Measurements from ENCODE around the gene SKOR1.

The SKOR1 gene

DNA sequence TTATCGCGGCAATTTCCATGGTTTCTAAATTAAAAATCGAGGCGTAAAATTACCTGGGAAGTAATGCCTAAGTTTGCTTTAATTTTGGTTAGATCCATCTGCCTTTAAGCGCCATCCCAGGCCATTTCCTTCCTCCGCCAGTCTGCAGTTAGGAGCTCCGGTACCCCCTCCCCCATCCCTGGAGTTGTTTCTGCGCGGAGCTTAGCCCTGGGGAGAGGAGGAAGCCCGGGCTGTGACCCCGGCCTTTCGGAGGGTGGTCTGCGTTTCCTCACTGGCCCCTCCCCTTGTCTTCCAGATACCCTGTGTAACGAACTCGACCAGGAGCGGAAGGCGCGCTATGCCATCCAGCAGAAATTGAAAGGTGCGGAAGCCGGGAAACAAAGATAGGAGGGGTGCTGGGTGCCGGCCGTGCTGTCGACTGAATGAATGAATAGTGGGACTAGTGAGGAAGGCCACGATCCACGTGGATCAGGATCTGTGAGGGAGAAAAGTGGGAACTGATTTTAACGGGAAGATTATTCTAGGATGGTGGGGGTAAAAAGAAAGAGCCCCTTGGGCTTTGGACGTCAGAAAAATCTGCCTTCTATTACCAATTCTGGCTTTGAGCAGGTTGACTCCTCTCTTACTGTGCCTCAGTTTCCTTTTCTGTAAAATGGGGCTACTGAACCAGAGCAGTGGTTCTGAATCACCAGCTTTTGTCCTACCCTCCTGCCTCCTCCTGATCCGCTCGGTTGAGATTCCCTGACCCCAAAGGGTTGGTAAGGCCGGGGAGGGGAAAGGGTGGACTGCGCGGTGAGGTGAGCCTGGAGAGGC is 7.8 kb downstream of the SKOR1 start:
- no peak for DNase-seq

DNA sequence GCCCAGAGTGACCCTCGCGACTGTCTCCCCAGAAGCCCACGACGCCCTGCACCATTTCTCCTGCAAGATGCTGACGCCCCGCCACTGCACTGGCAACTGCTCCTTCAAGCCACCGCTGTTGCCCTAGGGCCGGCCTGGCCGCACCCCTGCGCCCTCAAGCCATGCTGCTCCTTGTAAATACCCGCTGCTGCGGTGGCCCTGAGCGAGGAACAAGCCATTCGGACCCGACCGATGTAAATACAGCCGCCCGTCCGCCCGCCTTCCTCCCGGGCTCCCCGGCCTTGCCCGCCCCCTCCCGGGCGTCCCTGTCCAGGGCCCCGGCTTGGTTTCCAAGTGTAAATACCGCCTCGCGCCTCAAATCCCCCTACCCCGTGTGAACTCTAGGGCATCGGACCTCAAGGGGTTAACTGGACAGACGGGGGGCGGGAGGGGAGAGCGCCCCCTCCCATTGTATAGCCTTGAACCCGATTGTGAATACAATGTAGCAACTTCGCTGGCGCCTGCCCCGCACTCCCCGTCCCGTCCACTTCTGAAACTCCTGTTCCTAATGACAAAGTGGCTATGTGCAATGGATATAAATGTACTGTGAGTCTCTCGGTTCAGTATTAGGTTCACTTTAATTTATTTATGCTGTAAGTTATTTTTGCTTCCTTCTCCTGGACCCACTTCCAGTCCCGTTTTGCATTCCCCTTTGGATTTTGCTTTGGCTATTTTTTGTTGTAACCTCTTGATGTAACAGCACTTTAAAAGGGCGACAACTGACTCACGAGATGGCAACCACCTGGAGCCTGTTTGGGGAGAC is 8.6 kb downstream of the SKOR1 start:
- no peak for DNase-seq

DNA sequence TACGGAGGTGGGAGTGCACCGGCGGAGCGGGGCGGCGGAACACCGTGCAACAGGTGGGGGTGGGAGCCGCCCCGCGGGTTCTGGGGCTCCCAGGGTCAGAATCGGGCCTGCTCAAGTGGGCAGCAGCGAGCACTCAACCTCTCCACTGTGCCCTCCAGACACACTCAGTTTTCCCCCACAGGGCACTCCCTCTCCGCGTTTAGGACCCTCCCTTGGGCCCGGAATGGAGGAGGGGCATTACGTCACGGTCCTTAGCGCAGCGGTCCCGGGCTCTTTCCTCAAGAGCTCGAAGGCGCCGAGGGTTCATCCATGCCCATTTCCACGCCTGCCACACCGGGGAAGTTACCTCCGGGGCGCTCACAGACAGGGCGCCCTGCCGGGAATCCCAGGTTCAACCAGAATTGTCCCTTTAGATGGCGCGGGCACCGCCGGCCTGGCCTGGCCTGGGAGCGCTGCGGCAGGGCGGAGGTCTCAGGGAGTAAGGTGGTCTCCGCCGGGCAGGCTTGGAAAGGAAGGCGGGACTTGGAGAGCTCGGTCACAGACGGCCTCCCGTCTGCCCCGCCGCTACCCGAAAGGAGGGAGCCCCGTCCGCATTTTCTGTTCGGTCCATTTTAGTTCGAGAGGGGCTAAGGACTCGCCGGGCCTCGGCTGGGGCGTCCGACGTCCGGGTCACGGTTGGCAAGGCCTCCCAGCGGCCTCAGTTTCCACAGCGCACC is 9.4 kb downstream of the SKOR1 start:
- no peak for DNase-seq

DNA sequence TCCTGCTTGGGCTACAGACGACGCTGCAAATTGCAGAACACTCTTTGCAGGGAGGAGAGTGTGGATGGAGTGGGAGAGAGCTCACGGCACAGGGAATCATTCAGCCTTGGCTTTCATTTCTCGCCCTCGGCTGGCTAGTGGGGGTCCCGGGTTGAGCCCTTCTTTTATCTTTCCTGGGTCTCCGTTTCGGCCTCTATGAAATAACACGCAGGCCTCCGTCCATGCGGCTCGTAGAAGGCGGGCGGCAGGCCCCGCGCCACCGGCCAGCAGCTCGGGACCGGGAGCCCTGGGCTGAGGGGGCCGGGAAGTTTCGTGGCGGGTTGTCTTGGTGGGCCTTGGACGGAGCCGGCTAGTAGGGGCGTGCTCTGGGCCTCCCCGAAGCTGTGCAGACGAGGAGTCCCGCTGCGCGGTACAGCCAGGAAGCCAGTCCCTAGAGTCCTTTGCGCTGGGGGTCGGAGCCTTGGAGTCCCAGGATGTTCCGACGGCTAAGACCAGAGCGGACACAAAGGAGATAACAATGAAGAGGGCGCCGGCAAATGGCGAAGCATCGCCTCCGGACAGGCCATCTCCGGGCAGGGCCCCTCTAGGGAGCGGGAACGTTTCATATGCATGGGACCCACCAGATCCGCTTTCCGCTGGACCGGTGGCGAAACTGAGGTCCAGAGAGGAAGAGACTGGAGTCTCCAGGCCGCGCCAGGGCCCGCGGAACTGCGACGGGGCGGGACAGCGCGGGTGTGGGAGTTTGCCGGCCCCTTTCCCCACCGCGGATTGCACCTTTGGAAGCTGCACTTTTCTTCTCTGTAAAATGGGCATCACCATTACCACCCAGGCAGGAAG is 10.2 kb downstream of the SKOR1 start:
- no peak for DNase-seq

DNA sequence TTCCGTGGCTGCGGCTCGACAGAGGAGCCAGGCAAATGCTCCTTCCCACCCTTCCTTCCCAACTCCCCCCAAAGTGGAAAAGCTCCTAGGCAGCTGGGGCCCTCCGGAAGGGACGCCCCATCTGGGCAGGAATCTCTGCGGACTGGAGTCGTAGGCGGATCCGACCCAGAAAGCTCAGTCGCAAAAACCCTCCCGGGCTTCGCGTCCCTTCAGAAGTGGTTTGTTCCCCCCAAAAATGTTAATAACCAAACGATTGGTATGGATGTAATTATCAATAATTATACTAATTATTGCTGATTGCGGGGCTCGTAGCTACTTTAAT is 10.8 kb downstream of the SKOR1 start:
- DNase-seq = no peak

DNA sequence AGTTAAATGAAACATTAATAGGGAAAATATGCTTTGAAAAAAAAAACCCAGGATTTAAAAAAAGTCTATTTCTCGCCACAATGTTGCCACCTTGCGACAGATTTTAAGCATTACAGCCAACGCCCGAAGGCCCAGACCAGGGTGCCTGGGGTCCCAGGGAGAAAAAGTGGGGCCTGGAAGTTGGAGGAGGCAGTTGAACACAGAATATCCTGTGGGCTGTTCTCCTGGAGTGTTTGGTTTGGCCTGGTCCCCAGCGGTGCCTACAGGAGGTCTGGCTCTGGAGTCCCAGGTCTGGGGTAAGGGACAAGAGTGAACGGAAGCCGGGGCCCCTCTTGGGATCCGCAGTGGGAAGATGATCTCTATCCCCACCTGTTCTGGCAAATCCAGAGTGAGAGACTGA is 11.2 kb downstream of the SKOR1 start:
- DNase-seq = peak; percentile 64

DNA sequence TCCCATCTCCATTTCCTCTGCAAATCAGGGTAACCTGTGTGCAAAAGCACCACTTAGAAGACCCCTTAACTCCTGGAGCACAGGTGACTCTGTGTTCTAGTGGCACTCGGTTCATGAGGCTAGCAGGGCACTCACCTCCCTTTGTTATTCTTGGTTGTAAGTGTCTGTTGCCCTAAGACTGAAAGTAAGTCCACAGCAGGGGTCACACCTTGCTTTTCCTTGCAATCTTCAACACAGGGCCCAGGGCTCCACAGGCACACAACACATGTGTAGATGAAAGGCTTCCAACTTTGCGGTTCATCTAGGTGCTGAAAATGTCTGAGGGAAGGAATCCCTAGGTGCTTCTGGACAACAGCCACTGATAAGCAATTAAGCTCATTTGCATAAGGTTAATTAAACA is 11.6 kb downstream of the SKOR1 start:
- no peak for DNase-seq

DNA sequence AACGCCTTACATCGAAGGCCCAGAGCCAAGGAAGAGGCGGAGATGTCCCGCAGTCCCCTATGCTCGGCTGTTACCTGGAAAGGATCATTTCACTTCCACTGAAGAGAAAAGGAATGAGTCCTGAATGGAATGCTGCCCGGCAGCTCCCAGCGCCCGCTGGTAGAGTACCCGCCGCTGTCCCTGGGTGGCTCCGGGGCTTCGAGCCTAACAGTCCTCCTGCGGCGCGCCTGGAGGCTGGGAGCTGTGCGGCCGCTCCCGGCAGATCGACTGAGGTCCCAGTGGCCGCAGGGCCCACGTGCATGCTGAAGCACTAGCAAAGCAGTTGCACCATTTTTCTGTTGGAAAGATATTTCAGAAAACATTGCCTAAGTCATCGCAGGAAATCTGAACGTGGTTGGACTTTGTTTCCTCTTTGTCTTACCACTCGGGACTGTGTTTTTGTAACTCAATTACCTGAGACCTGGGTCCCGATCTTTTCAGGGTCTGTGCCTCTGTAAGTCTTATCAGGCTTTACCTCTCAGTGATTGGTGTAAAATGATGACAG is 13.6 kb downstream of the SKOR1 start:
- DNase-seq = no peak

DNA sequence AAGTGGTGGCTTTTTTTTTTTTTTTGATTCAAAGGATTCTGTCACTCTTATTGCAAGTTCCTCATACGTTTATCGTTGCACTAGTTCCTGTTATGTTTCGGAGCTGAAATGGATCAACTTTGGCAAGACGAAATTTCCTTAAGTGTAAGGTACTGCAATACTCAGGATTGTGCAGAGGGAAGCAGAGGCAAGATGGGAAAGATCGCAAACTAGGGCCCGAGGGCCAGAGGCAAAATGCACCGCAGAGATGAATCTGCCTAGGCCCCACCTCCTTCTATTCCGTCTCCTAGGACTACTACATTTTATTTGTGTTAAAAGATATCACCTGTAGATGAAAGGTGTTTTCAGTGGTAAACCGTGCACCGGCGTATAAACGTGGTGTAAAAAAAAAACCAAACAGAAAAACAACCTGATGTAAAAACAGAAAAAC is 14.2 kb downstream of the SKOR1 start:
- peak; percentile 81 for DNase-seq

DNA sequence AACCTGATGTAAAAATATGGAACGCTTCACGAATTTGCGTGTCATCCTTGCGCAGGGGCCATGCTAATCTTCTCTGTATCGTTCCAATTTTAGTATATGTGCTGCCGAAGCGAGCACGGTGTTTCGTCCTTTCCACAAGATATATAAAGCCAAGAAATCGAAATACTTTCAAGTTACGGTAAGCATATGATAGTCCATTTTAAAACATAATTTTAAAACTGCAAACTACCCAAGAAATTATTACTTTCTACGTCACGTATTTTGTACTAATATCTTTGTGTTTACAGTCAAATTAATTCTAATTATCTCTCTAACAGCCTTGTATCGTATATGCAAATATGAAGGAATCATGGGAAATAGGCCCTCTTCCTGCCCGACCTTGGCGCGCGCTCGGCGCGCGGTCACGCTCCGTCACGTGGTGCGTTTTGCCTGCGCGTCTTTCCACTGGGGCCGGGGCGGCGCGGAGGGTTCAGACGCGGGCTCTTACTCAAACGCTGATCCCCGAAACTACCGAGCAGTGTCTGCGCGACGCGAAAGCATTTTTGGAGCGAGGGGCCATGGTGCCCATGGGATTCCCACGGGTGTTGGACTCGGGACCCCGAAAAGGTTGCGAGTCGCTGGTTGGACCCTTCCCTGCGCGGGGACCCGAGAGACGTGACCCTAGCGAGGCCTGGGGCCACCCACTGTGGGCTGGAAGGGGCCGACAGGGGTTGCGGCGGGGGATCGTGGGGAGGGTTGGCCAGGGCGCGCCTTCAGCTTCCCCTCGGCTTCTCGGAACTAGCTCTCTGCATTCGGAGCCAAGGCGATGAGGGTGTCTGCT is 14.8 kb downstream of the SKOR1 start, which contains the start of gene RNU6-1:
Gene RNU6-1 (minus strand): TSS at position 117 of the 820 bp plus-strand sequence.
- DNase-seq = peak; percentile 90

DNA sequence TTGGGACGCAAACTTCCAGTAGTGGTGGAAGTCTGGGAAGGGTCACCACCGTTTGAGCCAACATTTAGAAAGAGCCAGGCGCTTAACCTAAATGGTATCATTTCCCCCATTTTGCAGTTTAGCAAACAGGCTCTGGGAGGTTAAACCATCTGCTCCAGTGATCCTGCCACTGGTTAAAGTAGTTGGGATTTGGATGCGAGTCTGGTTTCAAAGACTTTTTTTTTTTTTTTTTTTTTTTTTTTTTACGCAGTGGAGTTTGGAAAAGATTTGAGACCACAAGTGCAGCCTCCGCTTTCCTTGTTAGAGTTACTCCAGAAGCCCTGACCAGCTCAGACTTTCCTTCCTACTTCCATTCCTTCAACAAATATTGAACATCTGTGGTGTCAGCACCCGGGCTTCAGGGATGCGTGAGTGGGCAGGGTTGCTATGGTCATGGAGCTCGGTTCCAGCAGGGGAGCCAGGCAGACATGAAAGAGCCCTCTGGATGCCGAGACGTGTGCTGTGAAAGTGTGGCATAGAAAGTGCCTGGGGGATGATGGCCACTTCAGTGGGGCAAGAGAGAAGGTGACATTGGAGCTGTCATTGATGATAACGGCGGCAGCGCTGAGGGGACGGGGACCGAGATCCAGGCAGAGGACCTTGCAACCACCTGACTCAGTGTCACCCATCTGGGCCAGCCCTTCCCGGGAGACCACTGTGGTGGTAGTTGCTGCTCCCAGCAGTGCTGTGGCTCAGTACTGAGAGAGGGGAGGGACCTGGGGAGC is 15.6 kb downstream of the SKOR1 start:
- no peak for DNase-seq

DNA sequence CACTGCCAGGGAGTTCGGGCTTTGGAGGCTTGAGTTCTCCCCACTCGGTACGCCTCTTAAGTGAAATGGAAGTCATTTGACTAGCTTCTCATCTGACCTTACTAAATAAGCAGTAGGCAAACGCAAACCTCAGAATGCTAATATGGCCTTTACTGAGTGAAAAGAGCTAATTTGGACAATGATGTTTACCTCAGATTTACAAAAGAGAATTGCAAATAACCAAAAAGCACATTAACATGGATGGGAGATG is 16.1 kb downstream of the SKOR1 start:
- DNase-seq = no peak

DNA sequence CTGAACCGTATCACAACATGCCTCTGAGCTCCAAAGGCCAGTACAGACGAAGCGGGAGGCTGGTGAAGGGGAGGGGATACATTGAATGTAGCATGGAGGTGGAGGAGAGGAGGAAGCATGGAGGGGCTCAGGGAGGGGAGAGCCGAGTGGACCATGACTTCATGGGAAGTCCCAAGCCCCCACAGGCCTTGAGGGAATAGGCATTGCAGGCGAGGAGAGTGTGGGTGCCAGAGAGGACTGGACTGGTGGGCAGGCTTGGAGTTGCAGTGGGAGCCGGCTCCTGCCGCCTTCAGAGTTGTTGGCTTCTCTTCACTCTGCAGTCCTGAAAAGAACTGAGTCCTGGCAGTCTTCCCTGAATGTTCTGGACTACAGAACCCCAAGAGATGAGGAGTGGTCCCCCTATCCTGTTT is 17.8 kb downstream of the SKOR1 start:
- no peak for DNase-seq

DNA sequence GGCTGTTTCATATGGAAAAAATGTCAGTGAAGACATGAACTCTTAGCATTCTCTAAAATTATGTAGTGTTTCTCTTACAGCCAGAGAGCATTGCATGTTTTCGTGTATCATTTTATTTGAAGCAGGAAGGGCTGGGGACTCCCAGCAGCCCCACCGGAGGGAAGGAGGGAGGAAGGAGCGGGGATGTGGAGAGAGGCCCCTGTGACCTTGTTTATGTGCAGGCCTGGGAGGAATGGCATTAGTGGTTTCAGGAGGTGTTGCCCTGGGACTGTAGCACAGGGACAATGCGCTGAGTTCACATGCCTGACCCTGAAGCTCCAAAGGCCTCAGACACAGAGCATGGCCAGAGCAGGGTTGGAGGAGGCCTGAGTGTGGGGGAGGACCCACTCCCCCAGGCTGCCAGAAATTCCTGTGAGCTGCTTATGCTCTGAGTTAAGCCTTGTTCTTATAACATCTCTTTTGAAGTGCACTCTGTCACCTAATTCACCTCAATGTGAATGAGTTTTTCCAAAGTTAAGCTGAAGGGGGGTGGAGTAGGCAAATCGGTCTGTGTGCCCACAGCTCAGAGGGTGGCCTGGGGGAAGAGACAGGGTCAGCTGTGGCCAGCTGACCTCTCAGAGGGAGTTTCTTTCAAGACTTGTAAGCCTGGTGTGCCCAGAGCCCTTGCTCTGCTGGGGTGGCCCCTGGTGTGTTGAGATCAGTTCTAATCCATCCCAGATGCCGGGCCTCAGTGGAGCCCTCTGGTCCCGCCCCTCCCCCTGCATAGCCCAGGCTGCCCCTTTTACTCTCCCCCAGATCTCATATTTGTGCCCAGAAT is 18.5 kb downstream of the SKOR1 start:
- no peak for DNase-seq

DNA sequence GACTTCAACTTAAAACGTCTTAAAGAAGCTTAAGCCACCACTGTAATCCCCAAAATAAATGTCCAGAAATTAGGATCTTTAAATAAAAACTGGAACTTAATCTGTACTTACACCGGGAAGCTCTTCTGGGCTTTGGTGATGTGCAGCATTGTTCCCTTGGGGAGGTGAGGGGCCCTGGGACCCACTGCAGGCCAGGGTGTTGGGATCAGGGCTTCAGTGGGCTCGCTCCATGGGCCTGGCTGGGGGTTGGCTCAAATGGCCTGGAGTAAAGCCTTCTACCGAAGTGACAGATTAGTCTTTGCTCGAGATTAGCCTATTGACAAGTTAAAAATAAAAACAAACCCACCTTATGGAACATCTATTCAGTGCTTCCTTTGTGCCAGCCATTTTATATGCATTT is 20.7 kb downstream of the SKOR1 start:
- DNase-seq = no peak

DNA sequence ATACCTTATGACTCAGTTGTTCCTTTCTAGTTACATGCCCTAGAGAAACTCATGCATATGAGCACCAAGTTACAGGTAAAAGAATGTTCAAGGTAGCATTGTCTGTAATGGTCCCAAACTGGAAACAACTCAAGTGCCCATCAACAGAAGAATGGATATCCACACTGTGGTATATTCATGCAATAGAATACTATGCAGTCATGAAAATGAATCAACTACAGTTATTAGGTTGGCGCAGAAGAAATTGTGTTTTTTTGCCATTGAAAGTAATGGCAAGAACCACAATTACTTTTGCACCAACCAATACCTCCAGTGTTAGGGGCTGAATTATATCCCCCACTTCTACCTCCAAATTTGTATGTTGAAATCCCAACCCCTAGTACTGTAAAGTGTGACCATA is 24.2 kb downstream of the SKOR1 start:
- DNase-seq = no peak

DNA sequence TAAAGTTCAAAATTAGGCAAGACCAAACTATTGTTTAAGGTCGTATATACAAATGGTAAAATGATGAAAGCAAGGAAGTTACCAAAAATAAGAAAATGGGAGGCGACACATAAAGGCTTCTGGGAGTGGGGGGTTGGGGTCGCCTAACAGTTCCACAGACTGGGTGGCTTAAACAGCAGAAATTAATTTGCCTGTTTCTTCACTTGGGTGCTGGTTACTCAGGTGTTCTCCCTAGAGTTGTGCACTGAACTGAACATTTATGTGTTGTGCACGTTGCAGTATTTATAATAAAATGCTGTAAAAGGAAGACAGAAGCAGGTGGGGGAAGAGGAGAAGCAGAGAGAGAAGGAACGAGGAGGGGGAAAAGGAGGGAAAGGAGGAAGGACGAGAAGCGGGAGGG is 25.0 kb downstream of the SKOR1 start:
- no peak for DNase-seq

DNA sequence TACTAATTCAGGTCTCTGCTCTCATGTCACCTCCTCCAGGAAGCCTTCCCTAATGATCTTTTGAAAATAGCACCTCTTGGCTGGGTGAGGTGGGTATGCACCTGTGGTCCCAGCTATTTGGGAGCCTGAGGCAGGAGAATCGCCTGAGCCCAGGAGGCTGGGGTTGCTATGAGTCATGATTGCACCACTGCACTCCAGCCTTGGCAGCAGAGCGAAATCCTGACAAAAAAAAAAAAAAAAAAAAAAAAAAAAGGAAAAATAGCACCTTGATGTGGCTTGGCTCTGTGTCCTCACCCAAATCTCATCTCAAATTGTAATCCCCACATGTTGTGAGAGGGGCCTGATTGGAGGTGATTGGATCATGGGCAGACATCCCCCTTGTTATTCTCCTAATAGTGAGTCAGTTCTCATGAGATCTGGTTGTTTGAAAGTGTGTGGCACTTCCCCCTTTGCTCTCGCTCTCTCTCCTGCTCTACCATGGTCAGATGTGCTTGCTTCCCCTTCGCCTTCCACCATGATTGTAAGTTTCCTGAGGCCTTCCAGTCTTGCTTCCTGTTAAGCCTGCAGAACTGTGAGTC is 25.8 kb downstream of the SKOR1 start:
- no peak for DNase-seq

DNA sequence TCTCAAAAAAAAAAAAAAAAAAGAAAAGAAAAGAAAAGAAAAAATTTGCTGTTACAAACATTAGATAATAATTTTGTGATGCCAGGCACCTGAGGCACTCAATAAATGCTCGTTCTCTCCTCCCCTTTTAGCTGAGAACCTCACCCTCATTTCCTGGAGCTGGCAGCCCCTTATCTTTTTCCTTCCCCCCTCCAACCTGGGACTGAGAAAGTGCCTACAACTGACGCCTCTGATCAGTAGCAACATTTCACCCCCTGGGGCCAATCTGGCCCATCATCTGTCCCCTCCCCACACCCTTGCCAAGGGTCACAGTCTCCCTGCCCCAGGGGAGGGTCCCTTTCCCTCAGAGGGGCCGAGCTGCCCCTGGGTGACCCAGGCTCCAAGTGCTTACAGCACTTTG is 27.1 kb downstream of the SKOR1 start:
- DNase-seq = no peak

DNA sequence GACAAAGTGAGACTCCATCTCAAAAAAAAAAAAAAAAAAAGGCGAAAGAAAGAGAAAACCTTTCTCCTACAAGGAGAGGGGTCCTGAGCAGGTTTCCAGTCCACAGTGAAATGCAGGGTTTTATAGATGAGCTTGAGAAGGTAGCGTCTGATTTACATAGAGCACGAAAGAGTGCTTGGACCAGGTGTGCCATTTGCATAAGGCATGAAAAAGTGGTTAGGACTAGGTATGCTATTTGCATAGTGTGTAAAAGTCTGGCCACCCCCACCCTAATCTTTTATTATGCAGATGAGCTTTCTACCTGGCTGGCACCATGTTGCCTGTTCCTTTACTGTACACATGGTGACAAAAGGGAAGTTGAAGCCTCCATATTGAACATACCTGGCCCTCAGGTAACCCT is 28.1 kb downstream of the SKOR1 start:
- DNase-seq = no peak

All from KG1 (cell line).